RWPE2 (cell line): ENCODE measurements around the gene SCN3A.

Experiments used
- ATAC-seq: fragments of 200-7000 bp; cut with Tn5 transposase; 3 replicates; pipeline ENCODE4 v1.9.1; 2021; ENCODE audit warnings: low read depth
- DNase-seq: peaks from one replicate; pipeline ENCODE4 v3.0.0-alpha.2; 2020; ENCODE audit warnings: low spot score
- H3K27ac ChIP-seq: fragments of 450-650 bp; 2 replicates; pipeline ENCODE4 v1.5.1; 2017; ENCODE audit warnings: mild to moderate bottlenecking; ENCODE audit not compliant: poor library complexity, severe bottlenecking
- H3K27me3 ChIP-seq: fragments of 250-450 bp; sonication (Bioruptor Pico); 2 replicates; pipeline ENCODE4 v1.5.1; 2021; ENCODE audit warnings: mild to moderate bottlenecking, moderate library complexity; ENCODE audit not compliant: insufficient read depth, poor library complexity, severe bottlenecking
- H3K36me3 ChIP-seq: fragments of 250-450 bp; sonication (Bioruptor Pico); 2 replicates; pipeline ENCODE4 v1.5.1; 2020; ENCODE audit warnings: low read depth, mild to moderate bottlenecking, moderate library complexity
- H3K4me1 ChIP-seq: fragments of 250-450 bp; sonication (Bioruptor Pico); 2 replicates; pipeline ENCODE4 v1.5.1; 2021; ENCODE audit warnings: mild to moderate bottlenecking, moderate library complexity; ENCODE audit not compliant: insufficient read depth, poor library complexity, severe bottlenecking
- H3K4me3 ChIP-seq: fragments of 250-450 bp; sonication (Bioruptor Pico); 2 replicates; pipeline ENCODE4 v1.5.1; 2021; ENCODE audit warnings: mild to moderate bottlenecking, moderate library complexity; ENCODE audit not compliant: severe bottlenecking
- H3K9me3 ChIP-seq: fragments of 250-450 bp; sonication (Bioruptor Pico); 2 replicates; pipeline ENCODE4 v1.5.1; 2021; ENCODE audit warnings: mild to moderate bottlenecking, moderate library complexity; ENCODE audit not compliant: severe bottlenecking
- CTCF ChIP-seq: fragments of 450-650 bp; IDR thresholded peaks from one replicate; pipeline ENCODE4 v1.5.1; 2017; ENCODE audit warnings: mild to moderate bottlenecking, moderate library complexity; ENCODE audit not compliant: poor library complexity, severe bottlenecking

The SCN3A gene

GRCh38 chr2:165208094-165208493 is 4.2 kb upstream of the SCN3A start:
- H3K4me1 ChIP-seq, result no peaks in the 10 kb centered on the region
- no peaks in the 10 kb centered on the region for H3K27me3 ChIP-seq
- H3K36me3 ChIP-seq, result no peaks in the 10 kb centered on the region
- DNase-seq (no peak), ATAC-seq (no peak)
- no peak overlapping the region for H3K27ac ChIP-seq
- no peak for TF ChIP-seq CTCF
- H3K9me3 ChIP-seq, result no peaks in the 10 kb centered on the region
- no peak overlapping the region for H3K4me3 ChIP-seq

DNA sequence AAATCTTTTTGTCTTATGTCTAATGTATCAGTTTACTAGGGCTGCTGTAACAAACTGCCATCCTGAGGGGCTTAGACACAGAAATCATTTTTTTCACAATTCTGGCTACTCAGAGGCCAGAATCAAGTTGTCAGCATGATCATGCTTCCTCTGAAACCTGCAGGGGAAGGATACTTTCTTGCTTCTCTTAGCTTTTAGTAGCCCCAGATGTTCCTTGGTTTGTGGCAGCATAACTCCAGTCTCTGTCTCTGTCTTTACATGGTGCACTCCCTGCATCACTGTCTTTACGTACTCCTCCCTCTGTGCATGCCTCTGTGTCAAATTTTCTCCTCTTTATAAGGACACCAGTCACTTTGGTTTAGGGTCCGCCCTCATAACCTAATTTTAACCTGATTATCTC is 2.0 kb upstream of the SCN3A start:
- no peak for DNase-seq
- no peaks in the 10 kb centered on the region for H3K4me1 ChIP-seq
- no peaks in the 10 kb centered on the region for H3K9me3 ChIP-seq
- TF ChIP-seq CTCF, result no peak
- no peak overlapping the region for H3K27ac ChIP-seq
- no peak overlapping the region for H3K4me3 ChIP-seq
- peaks cover 3% of the 10 kb centered on the region for H3K27me3 ChIP-seq
- no peak for ATAC-seq
- H3K36me3 ChIP-seq, result no peaks in the 10 kb centered on the region

GRCh38 chr2:165202239-165202638 is 1.6 kb downstream of the SCN3A start:
- Histone ChIP-seq H3K4me3 (no peak overlapping the region), H3K27me3 (peaks cover 3% of the 10 kb centered on the region), H3K36me3 (no peaks in the 10 kb centered on the region), H3K9me3 (no peaks in the 10 kb centered on the region), H3K27ac (no peak overlapping the region), H3K4me1 (no peaks in the 10 kb centered on the region)
- no peak for TF ChIP-seq CTCF
- ATAC-seq, result no peak
- no peak for DNase-seq

- peaks cover 3% of the 10 kb centered on the region for H3K27me3 ChIP-seq
- H3K36me3 ChIP-seq, result no peaks in the 10 kb centered on the region
- no peak for DNase-seq
- no peaks in the 10 kb centered on the region for H3K9me3 ChIP-seq
- ATAC-seq, result no peak
- H3K27ac ChIP-seq, result no peak overlapping the region
- no peaks in the 10 kb centered on the region for H3K4me1 ChIP-seq
- no peak overlapping the region for H3K4me3 ChIP-seq
- no peak for TF ChIP-seq CTCF
Observed at GRCh38 chr2:165198181-165198580, 5.7 kb downstream of the SCN3A start.

DNA sequence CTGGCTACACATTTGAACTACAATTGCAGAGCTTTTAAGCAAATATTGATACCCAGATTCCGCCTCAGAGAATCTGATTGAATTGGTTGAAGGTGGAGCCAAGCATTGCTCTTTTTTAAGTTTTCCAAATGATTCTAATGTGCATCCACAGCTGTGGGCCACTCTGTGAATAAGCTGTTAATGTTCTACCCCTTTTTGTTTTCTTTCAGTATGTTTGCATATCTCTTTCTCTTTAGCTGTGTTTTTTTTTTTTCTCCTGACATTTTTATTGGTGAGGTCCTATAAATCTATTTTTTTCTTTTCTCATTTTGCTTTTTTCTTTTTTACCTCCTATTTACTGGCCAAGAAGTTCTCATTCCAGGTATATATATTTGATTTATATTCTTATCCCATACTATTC is 6.5 kb downstream of the SCN3A start:
- no peak for TF ChIP-seq CTCF
- ATAC-seq (no peak), DNase-seq (no peak)
- Histone ChIP-seq H3K36me3 (no peaks in the 10 kb centered on the region), H3K4me1 (no peaks in the 10 kb centered on the region), H3K27me3 (peaks cover 3% of the 10 kb centered on the region), H3K27ac (no peak overlapping the region), H3K9me3 (no peaks in the 10 kb centered on the region), H3K4me3 (no peak overlapping the region)
